Measurements from ENCODE around the gene NR5A2. TPM values are rescaled to one million over a fixed set of nuclear protein-coding genes. Genes with fewer than 3 reads are reported as not detected.

The NR5A2 gene
- total RNA-seq, 1 donor from 2014 or later, result 0.13 TPM

DNA sequence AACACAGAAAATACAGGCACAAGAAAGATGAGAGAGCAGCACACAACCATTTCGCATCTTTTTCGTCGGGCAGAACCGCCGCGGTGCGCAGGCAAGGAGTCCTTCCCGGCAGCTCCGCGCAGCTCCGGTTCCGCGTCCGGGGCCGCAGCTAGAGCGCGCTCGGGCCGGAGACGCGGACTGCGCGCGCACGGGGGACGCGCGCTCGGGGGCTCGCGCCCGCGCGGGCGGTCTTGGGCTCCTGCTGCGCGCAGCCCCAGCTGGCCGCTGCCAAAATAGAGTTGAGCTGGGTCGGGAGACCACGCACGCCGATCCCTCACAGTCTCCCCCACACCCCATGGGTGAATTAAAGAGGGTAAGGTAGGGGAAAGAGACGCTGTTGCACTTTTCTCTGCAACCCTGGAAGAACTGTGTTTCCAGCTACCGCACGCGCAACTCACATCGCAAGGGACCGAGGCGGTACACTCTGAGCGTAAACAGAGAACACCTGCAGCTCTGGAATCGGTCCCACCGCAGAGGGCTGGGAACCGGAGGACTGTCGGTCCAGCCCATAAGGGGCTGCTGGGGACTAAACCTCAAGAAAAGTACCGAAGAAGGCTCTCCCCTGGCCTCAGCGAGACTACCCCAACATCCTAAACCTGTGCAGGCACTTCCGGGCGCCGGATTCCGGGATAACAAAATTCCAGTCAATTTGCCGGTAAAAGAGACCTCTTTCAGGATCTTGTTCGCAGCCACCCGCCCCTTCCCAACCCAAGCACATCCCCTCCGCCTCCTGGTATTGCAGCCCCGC lies 1.7 kb downstream of the NR5A2 start:
- peaks cover 62% of the 10 kb centered on the region for H3K27me3 Mint-ChIP-seq (ENCODE audit: insufficient read depth)
- H3K9me3 Mint-ChIP-seq, result no peaks in the 10 kb centered on the region
- H3K27ac Mint-ChIP-seq, result peak overlapping the region; percentile 40
- H3K4me3 Mint-ChIP-seq, result peak overlapping the region; percentile 66
- intact Hi-C loops (cut with micrococcal nuclease), result no loop called here
- H3K4me1 Mint-ChIP-seq (ENCODE audit: low read depth), result no peaks in the 10 kb centered on the region
- no peak for DNase-seq (ENCODE audit: low spot score)
- H3K36me3 Mint-ChIP-seq (ENCODE audit: low read depth), result peaks cover 2% of the 10 kb centered on the region

DNA sequence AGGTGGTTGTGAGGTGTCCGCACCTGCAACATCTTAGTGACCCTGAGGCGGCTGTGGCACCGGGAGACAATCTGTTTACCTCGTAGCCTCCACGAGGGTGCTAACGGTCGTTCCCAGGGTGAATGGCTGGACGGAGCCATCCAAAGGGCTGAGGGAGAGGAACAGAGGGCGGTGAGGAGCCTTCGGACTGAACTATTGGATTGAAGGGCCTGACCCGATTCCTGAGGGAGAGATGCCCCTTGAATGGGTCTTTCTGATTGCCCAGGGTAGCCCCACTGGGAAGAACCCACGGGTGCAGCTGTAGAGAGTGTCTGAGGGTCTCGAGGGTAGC lies 2.3 kb downstream of the NR5A2 start:
- intact Hi-C loops (cut with micrococcal nuclease), result loop anchor here (1.0 to 5.0 kb wide), 3 partner anchors 11 to 347 kb away; no protein-coding TSS in a partner anchor
- Mint-ChIP-seq H3K4me1 (ENCODE audit: low read depth) (no peaks in the 10 kb centered on the region), H3K27me3 (ENCODE audit: insufficient read depth) (peaks cover 60% of the 10 kb centered on the region), H3K36me3 (ENCODE audit: low read depth) (peaks cover 2% of the 10 kb centered on the region), H3K27ac (no peak overlapping the region), H3K9me3 (no peaks in the 10 kb centered on the region), H3K4me3 (no peak overlapping the region)
- no peak for DNase-seq (ENCODE audit: low spot score)

- DNase-seq (ENCODE audit: low spot score), result no peak
- peaks cover 2% of the 10 kb centered on the region for H3K36me3 Mint-ChIP-seq (ENCODE audit: low read depth)
- intact Hi-C loops (cut with micrococcal nuclease), result loop anchor here (1.0 to 5.0 kb wide), 3 partner anchors 10 to 348 kb away; no protein-coding TSS in a partner anchor
- H3K4me1 Mint-ChIP-seq (ENCODE audit: low read depth), result no peaks in the 10 kb centered on the region
- no peaks in the 10 kb centered on the region for H3K9me3 Mint-ChIP-seq
- no peak overlapping the region for H3K4me3 Mint-ChIP-seq
- H3K27me3 Mint-ChIP-seq (ENCODE audit: insufficient read depth), result peaks cover 59% of the 10 kb centered on the region
- H3K27ac Mint-ChIP-seq, result no peak overlapping the region
These were observed 3.3 kb downstream of the NR5A2 start for GRCh38 chr1:200030791-200031190.

GRCh38 chr1:200033511-200034261 lies 6.2 kb downstream of the NR5A2 start:
- Mint-ChIP-seq H3K4me3 (no peak overlapping the region), H3K27me3 (ENCODE audit: insufficient read depth) (peaks cover 65% of the 10 kb centered on the region), H3K36me3 (ENCODE audit: low read depth) (peaks cover 10% of the 10 kb centered on the region), H3K9me3 (no peaks in the 10 kb centered on the region), H3K4me1 (ENCODE audit: low read depth) (peaks cover 5% of the 10 kb centered on the region), H3K27ac (no peak overlapping the region)
- intact Hi-C loops (cut with micrococcal nuclease), result loop anchor here (5.0 kb wide), 2 partner anchors 91 to 351 kb away; no protein-coding TSS in a partner anchor
- no peak for DNase-seq (ENCODE audit: low spot score)

DNA sequence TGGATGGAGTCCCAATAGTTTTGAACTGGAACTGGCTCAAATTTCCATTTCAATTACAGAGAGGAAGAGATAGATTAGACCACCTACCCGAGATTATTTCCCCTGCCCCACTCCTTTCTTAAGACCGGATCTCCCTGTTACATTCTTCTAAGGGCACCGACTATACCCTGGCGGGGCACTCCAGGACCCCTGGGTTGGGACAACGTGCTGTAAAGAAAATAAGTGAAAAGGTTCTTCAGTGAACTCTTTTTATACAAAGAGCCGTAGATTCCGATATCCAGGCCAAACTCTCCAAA lies 6.7 kb downstream of the NR5A2 start:
- peaks cover 67% of the 10 kb centered on the region for H3K27me3 Mint-ChIP-seq (ENCODE audit: insufficient read depth)
- H3K36me3 Mint-ChIP-seq (ENCODE audit: low read depth), result peaks cover 8% of the 10 kb centered on the region
- DNase-seq (ENCODE audit: low spot score), result no peak
- H3K4me1 Mint-ChIP-seq (ENCODE audit: low read depth), result peaks cover 5% of the 10 kb centered on the region
- H3K4me3 Mint-ChIP-seq, result no peak overlapping the region
- intact Hi-C loops (cut with micrococcal nuclease), result loop anchor here (5.0 kb wide), 2 partner anchors 92 to 352 kb away; no protein-coding TSS in a partner anchor
- no peaks in the 10 kb centered on the region for H3K9me3 Mint-ChIP-seq
- H3K27ac Mint-ChIP-seq, result no peak overlapping the region

DNA sequence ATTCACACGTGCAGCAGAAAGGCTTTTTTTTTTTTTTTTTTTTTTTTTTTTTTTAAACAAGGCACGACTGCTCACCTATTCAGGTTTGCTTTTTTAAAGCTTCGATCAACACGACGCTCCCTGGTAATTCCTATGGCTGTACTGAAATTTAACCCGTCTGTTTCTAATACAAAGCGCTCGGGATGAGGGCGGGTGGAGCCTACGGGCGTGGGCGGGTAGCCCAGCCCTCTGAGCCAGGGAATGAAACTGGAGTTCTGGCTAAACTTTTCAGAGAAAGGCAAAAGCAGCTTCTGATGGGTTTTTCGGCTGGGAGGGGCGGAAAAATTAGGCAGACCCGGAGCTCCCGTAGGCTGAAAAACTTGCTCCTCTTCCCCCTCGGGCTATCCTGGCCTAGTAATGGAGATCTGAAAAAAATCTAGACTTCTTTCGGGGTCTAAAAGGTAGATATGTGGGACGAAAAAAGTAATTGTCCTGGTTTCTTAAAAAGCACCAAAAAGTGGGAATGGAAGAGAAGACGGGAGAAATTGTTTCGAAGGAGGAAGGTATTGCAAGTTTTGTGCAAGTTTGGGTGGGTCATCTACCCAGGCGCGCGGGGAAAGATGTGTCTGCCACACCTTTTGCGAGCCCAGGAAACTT lies 7.4 kb downstream of the NR5A2 start:
- H3K4me3 Mint-ChIP-seq, result no peak overlapping the region
- no peaks in the 10 kb centered on the region for H3K9me3 Mint-ChIP-seq
- peaks cover 5% of the 10 kb centered on the region for H3K4me1 Mint-ChIP-seq (ENCODE audit: low read depth)
- peaks cover 63% of the 10 kb centered on the region for H3K27me3 Mint-ChIP-seq (ENCODE audit: insufficient read depth)
- no peak overlapping the region for H3K27ac Mint-ChIP-seq
- DNase-seq (ENCODE audit: low spot score), result no peak
- H3K36me3 Mint-ChIP-seq (ENCODE audit: low read depth), result peaks cover 8% of the 10 kb centered on the region
- intact Hi-C loops (cut with micrococcal nuclease), result loop anchor here (5.0 kb wide), 4 partner anchors 93 to 477 kb away; no protein-coding TSS in a partner anchor

- DNase-seq (ENCODE audit: low spot score), result no peak
- H3K27ac Mint-ChIP-seq, result no peak overlapping the region
- no peak overlapping the region for H3K4me3 Mint-ChIP-seq
- no peaks in the 10 kb centered on the region for H3K9me3 Mint-ChIP-seq
- peaks cover 8% of the 10 kb centered on the region for H3K36me3 Mint-ChIP-seq (ENCODE audit: low read depth)
- H3K27me3 Mint-ChIP-seq (ENCODE audit: insufficient read depth), result peaks cover 63% of the 10 kb centered on the region
- intact Hi-C loops (cut with micrococcal nuclease), result loop anchor here (5.0 kb wide), 2 partner anchors 452 to 477 kb away; no protein-coding TSS in a partner anchor
- peaks cover 11% of the 10 kb centered on the region for H3K4me1 Mint-ChIP-seq (ENCODE audit: low read depth)
These were observed 8.0 kb downstream of the NR5A2 start for GRCh38 chr1:200035397-200035955.

GRCh38 chr1:200035956-200036618 lies 8.6 kb downstream of the NR5A2 start:
- no peak overlapping the region for H3K27ac Mint-ChIP-seq
- intact Hi-C loops (cut with micrococcal nuclease), result loop anchor here (5.0 kb wide), 2 partner anchors 451 to 476 kb away; no protein-coding TSS in a partner anchor
- H3K4me1 Mint-ChIP-seq (ENCODE audit: low read depth), result peaks cover 14% of the 10 kb centered on the region
- peaks cover 8% of the 10 kb centered on the region for H3K36me3 Mint-ChIP-seq (ENCODE audit: low read depth)
- no peak for DNase-seq (ENCODE audit: low spot score)
- H3K27me3 Mint-ChIP-seq (ENCODE audit: insufficient read depth), result peaks cover 63% of the 10 kb centered on the region
- no peak overlapping the region for H3K4me3 Mint-ChIP-seq
- H3K9me3 Mint-ChIP-seq, result no peaks in the 10 kb centered on the region

DNA sequence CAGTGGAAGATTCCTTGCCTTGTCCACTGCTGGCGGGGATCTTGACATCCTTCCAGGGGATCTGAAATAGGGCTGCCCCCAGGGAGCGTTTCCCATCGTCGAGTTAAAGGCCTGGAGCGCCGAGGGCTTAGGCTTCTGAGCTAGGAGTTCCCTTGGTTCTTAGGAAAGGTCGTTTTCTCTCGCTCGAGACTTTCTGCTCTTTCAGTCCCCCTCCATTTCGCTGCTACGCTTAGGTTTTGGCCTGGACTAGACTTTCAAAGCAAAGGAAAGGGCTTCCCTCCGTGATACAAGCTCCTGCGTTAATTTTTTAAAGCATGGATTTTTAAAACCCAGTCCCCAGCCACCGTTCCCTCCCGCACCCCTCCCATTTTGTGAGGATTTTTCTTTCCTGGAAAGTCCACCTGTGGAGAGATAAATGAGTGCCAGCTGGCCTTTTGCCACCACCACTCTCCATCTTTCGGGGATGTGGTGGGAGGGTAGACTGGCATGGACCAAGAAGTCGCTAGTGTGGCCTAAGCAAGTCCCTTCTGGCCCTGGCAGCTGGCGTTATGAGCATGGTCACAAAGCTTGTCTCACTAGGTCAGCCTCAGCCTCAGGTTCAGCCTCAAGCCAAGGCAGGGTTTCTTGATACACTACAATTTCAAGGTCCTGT lies 9.2 kb downstream of the NR5A2 start:
- Mint-ChIP-seq H3K36me3 (ENCODE audit: low read depth) (peaks cover 8% of the 10 kb centered on the region), H3K9me3 (no peaks in the 10 kb centered on the region), H3K27ac (no peak overlapping the region), H3K4me1 (ENCODE audit: low read depth) (peaks cover 14% of the 10 kb centered on the region), H3K27me3 (ENCODE audit: insufficient read depth) (peaks cover 66% of the 10 kb centered on the region), H3K4me3 (no peak overlapping the region)
- DNase-seq (ENCODE audit: low spot score), result no peak
- intact Hi-C loops (cut with micrococcal nuclease), result loop anchor here (5.0 kb wide), 2 partner anchors 451 to 476 kb away; no protein-coding TSS in a partner anchor

GRCh38 chr1:200037501-200037900 lies 10.0 kb downstream of the NR5A2 start:
- H3K4me1 Mint-ChIP-seq (ENCODE audit: low read depth), result peaks cover 14% of the 10 kb centered on the region
- peaks cover 63% of the 10 kb centered on the region for H3K27me3 Mint-ChIP-seq (ENCODE audit: insufficient read depth)
- H3K36me3 Mint-ChIP-seq (ENCODE audit: low read depth), result peaks cover 8% of the 10 kb centered on the region
- no peak overlapping the region for H3K4me3 Mint-ChIP-seq
- intact Hi-C loops (cut with micrococcal nuclease), result loop anchor here (5.0 kb wide), 2 partner anchors 450 to 475 kb away; no protein-coding TSS in a partner anchor
- no peak overlapping the region for H3K27ac Mint-ChIP-seq
- no peaks in the 10 kb centered on the region for H3K9me3 Mint-ChIP-seq
- DNase-seq (ENCODE audit: low spot score), result no peak

DNA sequence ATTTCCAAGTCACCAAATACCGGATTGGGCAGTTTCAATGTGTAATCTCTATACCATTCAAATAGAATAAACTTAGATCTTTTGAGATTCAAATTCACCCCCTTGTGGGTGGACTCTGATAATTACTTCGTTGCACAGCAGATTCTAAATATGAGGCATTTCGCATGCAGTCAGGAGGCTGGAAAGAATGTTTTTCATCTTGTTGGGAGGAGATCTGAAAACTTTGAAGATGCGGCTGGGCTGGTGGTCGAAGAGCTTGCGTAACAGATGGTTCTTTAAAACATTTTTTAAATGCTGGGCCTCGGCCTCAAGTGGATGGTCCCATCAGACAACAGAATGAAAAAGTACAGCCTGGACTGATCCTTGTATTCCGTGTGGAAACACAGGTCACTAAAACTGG lies 10.4 kb downstream of the NR5A2 start:
- DNase-seq (ENCODE audit: low spot score), result no peak
- intact Hi-C loops (cut with micrococcal nuclease), result loop anchor here (5.0 kb wide), 2 partner anchors 449 to 474 kb away; no protein-coding TSS in a partner anchor
- peaks cover 8% of the 10 kb centered on the region for H3K36me3 Mint-ChIP-seq (ENCODE audit: low read depth)
- H3K27ac Mint-ChIP-seq, result no peak overlapping the region
- H3K4me1 Mint-ChIP-seq (ENCODE audit: low read depth), result peaks cover 18% of the 10 kb centered on the region
- H3K4me3 Mint-ChIP-seq, result no peak overlapping the region
- H3K27me3 Mint-ChIP-seq (ENCODE audit: insufficient read depth), result peaks cover 67% of the 10 kb centered on the region
- H3K9me3 Mint-ChIP-seq, result no peaks in the 10 kb centered on the region
